VCaP (cell line): Measurements from ENCODE around the gene INTS11.

Experiments used
- H3K27ac ChIP-seq: fragments of 450-650 bp; 2 replicates; pipeline ENCODE4 v1.5.1; 2017
- TF ChIP-seq, protein P1 (sequence below): fragments of 450-650 bp; conservative IDR thresholded peaks from 2 replicates; pipeline ENCODE4 v1.5.1; 2017; ENCODE audit warnings: mild to moderate bottlenecking, moderate library complexity

INTS11 gene

GRCh38 chr1:1284221-1285101, 40.0 kb downstream of the INTS11 start:
- TF ChIP-seq, protein P1, sequence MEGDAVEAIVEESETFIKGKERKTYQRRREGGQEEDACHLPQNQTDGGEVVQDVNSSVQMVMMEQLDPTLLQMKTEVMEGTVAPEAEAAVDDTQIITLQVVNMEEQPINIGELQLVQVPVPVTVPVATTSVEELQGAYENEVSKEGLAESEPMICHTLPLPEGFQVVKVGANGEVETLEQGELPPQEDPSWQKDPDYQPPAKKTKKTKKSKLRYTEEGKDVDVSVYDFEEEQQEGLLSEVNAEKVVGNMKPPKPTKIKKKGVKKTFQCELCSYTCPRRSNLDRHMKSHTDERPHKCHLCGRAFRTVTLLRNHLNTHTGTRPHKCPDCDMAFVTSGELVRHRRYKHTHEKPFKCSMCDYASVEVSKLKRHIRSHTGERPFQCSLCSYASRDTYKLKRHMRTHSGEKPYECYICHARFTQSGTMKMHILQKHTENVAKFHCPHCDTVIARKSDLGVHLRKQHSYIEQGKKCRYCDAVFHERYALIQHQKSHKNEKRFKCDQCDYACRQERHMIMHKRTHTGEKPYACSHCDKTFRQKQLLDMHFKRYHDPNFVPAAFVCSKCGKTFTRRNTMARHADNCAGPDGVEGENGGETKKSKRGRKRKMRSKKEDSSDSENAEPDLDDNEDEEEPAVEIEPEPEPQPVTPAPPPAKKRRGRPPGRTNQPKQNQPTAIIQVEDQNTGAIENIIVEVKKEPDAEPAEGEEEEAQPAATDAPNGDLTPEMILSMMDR: no peak
- H3K27ac ChIP-seq: no peak overlapping the region

- no peak overlapping the region for H3K27ac ChIP-seq
- TF ChIP-seq, protein P1: no peak
Measured at GRCh38 chr1:1283821-1284220, 40.6 kb downstream of the INTS11 start.

- TF ChIP-seq, protein P1: no peak
- H3K27ac ChIP-seq: no peak overlapping the region
Measured at GRCh38 chr1:1282998-1283397, 41.5 kb downstream of the INTS11 start.

- TF ChIP-seq, protein P1: no peak
- peak overlapping the region; percentile 67 for H3K27ac ChIP-seq
Measured at GRCh38 chr1:1281533-1282321, 42.7 kb downstream of the INTS11 start.

- H3K27ac ChIP-seq: peak overlapping the region; percentile 67
- TF ChIP-seq, protein P1: no peak
Measured at GRCh38 chr1:1280782-1281481, 43.5 kb downstream of the INTS11 start.

- TF ChIP-seq, protein P1: no peak
Measured at GRCh38 chr1:1279028-1279427, 45.4 kb downstream of the INTS11 start.

DNA sequence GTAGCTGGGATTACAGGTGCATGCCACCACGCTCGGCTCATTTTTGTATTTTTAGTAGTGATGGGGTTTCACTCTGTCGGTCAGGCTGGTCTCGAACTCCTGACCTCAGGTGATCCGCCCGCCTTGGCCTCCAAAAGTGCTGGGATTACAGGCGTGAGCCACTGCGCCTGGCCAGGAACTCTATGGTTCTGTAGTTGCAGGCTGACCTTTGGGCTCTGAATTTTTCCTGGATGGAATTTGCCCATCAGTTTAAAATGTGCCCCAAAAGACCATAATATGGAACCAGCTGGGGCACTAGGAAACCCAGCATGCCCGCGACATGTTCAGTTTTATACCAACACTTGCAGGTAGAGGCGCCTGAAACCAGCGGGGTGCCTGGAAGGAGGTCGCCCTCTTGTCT, 45.8 kb downstream of the INTS11 start:
- no peak overlapping the region for H3K27ac ChIP-seq
- TF ChIP-seq, protein P1: no peak

More at GRCh38 chr1:1279028-1279427, 45.4 kb downstream of the INTS11 start:
- no peak overlapping the region for H3K27ac ChIP-seq
